GM12878 (cell line): ENCODE measurements around the gene CMC1. TPM values are rescaled to one million over a fixed set of nuclear protein-coding genes. Genes with fewer than 3 reads are reported as not detected.
A peak's percentile ranks its signal among the peaks of the same experiment; 100 is the strongest.

ENCODE experiments used
- CREM ChIP-seq: IDR thresholded peaks from 2 replicates; pipeline ENCODE4 v1.6.1; 2014; ENCODE audit warnings: antibody characterized with exemption, low read depth
- KAT2A ChIP-seq: conservative IDR thresholded peaks from 2 replicates; pipeline ENCODE4 v1.6.1; 2011; ENCODE audit warnings: low read depth, low read length; ENCODE audit not compliant: control insufficient read depth
- LARP7 ChIP-seq: fragments of 450-650 bp; IDR thresholded peaks from 2 replicates; pipeline ENCODE4 v1.6.1; 2017; ENCODE audit warnings: mild to moderate bottlenecking
- MYB ChIP-seq: fragments of 150-350 bp; IDR thresholded peaks from 2 replicates; pipeline ENCODE4 v1.6.1; 2014; ENCODE audit warnings: mild to moderate bottlenecking, low read depth, low read length, borderline replicate concordance
- NFXL1 ChIP-seq: fragments of 450-650 bp; IDR thresholded peaks from 2 replicates; pipeline ENCODE4 v1.6.1; 2017; ENCODE audit warnings: antibody characterized with exemption, mild to moderate bottlenecking, borderline replicate concordance
- NR2F1 ChIP-seq: fragments of 450-650 bp; conservative IDR thresholded peaks from 2 replicates; pipeline ENCODE4 v1.6.1; 2017; ENCODE audit warnings: mild to moderate bottlenecking
- RELA ChIP-seq: fragments of 450-650 bp; IDR thresholded peaks from 2 replicates; pipeline ENCODE4 v1.8.0; 2014; ENCODE audit warnings: borderline replicate concordance; ENCODE audit not compliant: partially characterized antibody
- SIN3A ChIP-seq: IDR thresholded peaks from 2 replicates; pipeline ENCODE4 v1.6.1; 2012; ENCODE audit warnings: low read depth, low read length, improper control_type of control experiment
- SMAD5 ChIP-seq: IDR thresholded peaks from 2 replicates; pipeline ENCODE4 v1.6.1; 2016; ENCODE audit warnings: antibody characterized with exemption, low read depth
- STAT1 ChIP-seq: fragments of 450-650 bp; conservative IDR thresholded peaks from 2 replicates; pipeline ENCODE4 v1.6.1; 2014; ENCODE audit warnings: antibody characterized with exemption, mild to moderate bottlenecking
- STAT3 ChIP-seq: IDR thresholded peaks from 2 replicates; pipeline ENCODE4 v1.6.1; 2011; ENCODE audit warnings: low read depth, low read length, improper control_type of control experiment
- ZNF274 ChIP-seq: IDR thresholded peaks from one replicate; pipeline ENCODE4 v1.8.0; 2011; ENCODE audit not compliant: insufficient read length, insufficient read depth
- polyA plus RNA-seq, 11 experiments: library from polyadenylated mRNA; depleted of rRNA in 4 of 11; unstranded in 6 of 11; stranded (reverse) in 5 of 11; fragments of >200 nt; fragmentation: Nextera tagmentation in 4 of 11; fragmentation: Illumina TruSeq in 1 of 11; extraction: Ambion mirVana in 4 of 11; extraction: Trizol in 1 of 11; gene quantifications; 1 replicate in 1 of 11; 2 replicates in 10 of 11; pipeline versions ENCODE4 v1.2.1 to v1.2.3, GENCODE V29; 2011 to 2016; ENCODE audit warnings: inconsistent platforms in 2 of 11, missing spikeins in 2 of 11, low read depth in 1 of 11
- total RNA-seq, 4 experiments: library from RNA; depleted of rRNA in 3 of 4; stranded (reverse); fragments of >200 nt in 3 of 4; fragmentation: Illumina TruSeq in 1 of 4; extraction: Trizol in 1 of 4; gene quantifications; 2 replicates each; pipeline versions ENCODE4 v1.2.1 to v1.2.3, GENCODE V29; 2013 to 2021
- TF ChIP-seq, protein P1 (sequence below): fragments of 450-650 bp; IDR thresholded peaks from 2 replicates; pipeline ENCODE4 v1.6.1; 2018; ENCODE audit warnings: mild to moderate bottlenecking, low read depth, moderate library complexity; ENCODE audit not compliant: partially characterized antibody
- TF ChIP-seq, protein P2 (sequence below): fragments of 450-650 bp; IDR thresholded peaks from 2 replicates; pipeline ENCODE4 v1.6.1; 2017; ENCODE audit warnings: low read depth, mild to moderate bottlenecking, moderate library complexity
- TF ChIP-seq, protein P3 (sequence below): IDR thresholded peaks from 2 replicates; pipeline ENCODE4 v1.6.1; 2012; ENCODE audit warnings: improper control_type of control experiment, low read depth, low read length; ENCODE audit not compliant: insufficient replicate concordance
- TF ChIP-seq, protein P4 (sequence below): IDR thresholded peaks from 2 replicates; pipeline ENCODE4 v1.6.1; 2012; ENCODE audit warnings: low read length, inconsistent platforms

CMC1 gene
- total and polyA plus RNA-seq, 10 of the 15 experiments (the other 5 are each of a cell fraction or from before 2014, with no cell fraction given) = 12.3 to 118 (median 29.3) TPM

DNA sequence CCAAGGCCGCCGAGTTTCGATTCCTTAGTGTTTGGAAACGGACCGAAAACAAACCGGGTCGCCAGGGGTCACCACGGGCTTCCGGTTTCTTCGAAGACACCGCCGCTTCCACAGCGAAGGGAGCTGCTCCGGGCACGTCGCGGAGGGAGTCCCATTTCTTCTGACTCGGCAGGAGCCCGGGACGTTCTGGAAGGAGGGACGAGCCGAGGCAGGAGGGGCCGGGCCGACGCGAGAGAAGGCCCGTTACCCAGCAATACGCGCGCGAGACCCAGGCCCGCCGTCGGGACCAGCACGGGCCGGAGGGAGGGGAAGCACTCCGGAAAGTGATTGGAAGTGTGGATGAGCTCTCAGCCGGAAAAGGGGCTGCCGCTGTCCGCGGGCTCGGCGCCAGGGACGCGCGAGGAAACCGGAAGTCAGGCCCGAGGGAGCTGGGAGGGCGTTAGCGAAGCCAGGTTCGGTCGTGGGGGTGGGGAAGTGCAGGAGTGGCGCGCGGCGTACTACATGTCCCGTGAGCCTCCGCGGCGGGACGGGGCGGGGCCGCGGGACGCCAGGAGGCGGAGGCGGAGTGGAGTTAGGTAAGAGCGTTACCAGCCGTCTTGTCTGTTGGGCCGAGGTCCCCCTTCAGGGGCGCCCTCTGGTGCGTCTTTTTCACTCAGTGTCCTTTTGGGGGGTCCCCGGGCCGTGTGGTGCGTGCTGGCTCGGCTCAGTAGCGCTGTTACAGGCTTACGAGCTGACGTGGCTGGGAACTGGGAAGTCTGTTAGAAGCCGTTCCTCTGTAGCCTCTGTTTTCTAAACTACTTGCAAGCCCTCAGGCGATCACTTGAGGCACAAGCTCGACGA, 107.4 kb downstream of the CMC1 start, which contains the start of the genes AZI2 and ZCWPW2 (continued):
- peak; percentile 93 for TF ChIP-seq LARP7
- peak; percentile 100 for TF ChIP-seq NR2F1
- TF ChIP-seq, protein P1, sequence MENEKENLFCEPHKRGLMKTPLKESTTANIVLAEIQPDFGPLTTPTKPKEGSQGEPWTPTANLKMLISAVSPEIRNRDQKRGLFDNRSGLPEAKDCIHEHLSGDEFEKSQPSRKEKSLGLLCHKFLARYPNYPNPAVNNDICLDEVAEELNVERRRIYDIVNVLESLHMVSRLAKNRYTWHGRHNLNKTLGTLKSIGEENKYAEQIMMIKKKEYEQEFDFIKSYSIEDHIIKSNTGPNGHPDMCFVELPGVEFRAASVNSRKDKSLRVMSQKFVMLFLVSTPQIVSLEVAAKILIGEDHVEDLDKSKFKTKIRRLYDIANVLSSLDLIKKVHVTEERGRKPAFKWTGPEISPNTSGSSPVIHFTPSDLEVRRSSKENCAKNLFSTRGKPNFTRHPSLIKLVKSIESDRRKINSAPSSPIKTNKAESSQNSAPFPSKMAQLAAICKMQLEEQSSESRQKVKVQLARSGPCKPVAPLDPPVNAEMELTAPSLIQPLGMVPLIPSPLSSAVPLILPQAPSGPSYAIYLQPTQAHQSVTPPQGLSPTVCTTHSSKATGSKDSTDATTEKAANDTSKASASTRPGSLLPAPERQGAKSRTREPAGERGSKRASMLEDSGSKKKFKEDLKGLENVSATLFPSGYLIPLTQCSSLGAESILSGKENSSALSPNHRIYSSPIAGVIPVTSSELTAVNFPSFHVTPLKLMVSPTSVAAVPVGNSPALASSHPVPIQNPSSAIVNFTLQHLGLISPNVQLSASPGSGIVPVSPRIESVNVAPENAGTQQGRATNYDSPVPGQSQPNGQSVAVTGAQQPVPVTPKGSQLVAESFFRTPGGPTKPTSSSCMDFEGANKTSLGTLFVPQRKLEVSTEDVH = no peak
- TF ChIP-seq, protein P2, sequence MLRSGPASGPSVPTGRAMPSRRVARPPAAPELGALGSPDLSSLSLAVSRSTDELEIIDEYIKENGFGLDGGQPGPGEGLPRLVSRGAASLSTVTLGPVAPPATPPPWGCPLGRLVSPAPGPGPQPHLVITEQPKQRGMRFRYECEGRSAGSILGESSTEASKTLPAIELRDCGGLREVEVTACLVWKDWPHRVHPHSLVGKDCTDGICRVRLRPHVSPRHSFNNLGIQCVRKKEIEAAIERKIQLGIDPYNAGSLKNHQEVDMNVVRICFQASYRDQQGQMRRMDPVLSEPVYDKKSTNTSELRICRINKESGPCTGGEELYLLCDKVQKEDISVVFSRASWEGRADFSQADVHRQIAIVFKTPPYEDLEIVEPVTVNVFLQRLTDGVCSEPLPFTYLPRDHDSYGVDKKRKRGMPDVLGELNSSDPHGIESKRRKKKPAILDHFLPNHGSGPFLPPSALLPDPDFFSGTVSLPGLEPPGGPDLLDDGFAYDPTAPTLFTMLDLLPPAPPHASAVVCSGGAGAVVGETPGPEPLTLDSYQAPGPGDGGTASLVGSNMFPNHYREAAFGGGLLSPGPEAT = peak; percentile 78; the same call in 1 of the 2 replicates
- TF ChIP-seq STAT3 = no peak
- no peak for TF ChIP-seq KAT2A
- TF ChIP-seq, protein P3, sequence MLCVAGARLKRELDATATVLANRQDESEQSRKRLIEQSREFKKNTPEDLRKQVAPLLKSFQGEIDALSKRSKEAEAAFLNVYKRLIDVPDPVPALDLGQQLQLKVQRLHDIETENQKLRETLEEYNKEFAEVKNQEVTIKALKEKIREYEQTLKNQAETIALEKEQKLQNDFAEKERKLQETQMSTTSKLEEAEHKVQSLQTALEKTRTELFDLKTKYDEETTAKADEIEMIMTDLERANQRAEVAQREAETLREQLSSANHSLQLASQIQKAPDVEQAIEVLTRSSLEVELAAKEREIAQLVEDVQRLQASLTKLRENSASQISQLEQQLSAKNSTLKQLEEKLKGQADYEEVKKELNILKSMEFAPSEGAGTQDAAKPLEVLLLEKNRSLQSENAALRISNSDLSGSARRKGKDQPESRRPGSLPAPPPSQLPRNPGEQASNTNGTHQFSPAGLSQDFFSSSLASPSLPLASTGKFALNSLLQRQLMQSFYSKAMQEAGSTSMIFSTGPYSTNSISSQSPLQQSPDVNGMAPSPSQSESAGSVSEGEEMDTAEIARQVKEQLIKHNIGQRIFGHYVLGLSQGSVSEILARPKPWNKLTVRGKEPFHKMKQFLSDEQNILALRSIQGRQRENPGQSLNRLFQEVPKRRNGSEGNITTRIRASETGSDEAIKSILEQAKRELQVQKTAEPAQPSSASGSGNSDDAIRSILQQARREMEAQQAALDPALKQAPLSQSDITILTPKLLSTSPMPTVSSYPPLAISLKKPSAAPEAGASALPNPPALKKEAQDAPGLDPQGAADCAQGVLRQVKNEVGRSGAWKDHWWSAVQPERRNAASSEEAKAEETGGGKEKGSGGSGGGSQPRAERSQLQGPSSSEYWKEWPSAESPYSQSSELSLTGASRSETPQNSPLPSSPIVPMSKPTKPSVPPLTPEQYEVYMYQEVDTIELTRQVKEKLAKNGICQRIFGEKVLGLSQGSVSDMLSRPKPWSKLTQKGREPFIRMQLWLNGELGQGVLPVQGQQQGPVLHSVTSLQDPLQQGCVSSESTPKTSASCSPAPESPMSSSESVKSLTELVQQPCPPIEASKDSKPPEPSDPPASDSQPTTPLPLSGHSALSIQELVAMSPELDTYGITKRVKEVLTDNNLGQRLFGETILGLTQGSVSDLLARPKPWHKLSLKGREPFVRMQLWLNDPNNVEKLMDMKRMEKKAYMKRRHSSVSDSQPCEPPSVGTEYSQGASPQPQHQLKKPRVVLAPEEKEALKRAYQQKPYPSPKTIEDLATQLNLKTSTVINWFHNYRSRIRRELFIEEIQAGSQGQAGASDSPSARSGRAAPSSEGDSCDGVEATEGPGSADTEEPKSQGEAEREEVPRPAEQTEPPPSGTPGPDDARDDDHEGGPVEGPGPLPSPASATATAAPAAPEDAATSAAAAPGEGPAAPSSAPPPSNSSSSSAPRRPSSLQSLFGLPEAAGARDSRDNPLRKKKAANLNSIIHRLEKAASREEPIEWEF = no peak
- 0 out of 2 replicates have a peak, but pooled peaks have one; percentile 42 for TF ChIP-seq STAT1
- peak; percentile 54 for TF ChIP-seq RELA
- peak; percentile 9; the same call in 1 of the 2 replicates for TF ChIP-seq SIN3A
- peak; percentile 49 for TF ChIP-seq SMAD5
- TF ChIP-seq, protein P4, sequence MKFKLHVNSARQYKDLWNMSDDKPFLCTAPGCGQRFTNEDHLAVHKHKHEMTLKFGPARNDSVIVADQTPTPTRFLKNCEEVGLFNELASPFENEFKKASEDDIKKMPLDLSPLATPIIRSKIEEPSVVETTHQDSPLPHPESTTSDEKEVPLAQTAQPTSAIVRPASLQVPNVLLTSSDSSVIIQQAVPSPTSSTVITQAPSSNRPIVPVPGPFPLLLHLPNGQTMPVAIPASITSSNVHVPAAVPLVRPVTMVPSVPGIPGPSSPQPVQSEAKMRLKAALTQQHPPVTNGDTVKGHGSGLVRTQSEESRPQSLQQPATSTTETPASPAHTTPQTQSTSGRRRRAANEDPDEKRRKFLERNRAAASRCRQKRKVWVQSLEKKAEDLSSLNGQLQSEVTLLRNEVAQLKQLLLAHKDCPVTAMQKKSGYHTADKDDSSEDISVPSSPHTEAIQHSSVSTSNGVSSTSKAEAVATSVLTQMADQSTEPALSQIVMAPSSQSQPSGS = no peak
- no peak for TF ChIP-seq NFXL1
- TF ChIP-seq ZNF274 = no peak
- TF ChIP-seq CREM = peak; percentile 56
- no peak for TF ChIP-seq MYB
